ENCODE data around the gene UMAD1.

Gene UMAD1

GRCh38 chr7:7739204-7740036 lies 98.9 kb downstream of the UMAD1 start:
- H4K20me1 ChIP-seq (ENCODE audit: insufficient read depth, low read length), result no peaks in the 10 kb centered on the region
- H2AFZ ChIP-seq (ENCODE audit: low read depth, low read length), result no peak overlapping the region
- no peak overlapping the region for H3K9ac ChIP-seq (ENCODE audit: low read depth, low read length)
- TF ChIP-seq CTCF (IDR thresholded peaks at IDR 0.05; ENCODE audit: borderline replicate concordance, extremely low read depth, low read length, poor library complexity, severe bottlenecking) (no peak), EZH2 (IDR thresholded peaks at IDR 0.05; ENCODE audit: borderline replicate concordance, low read depth, low read length, severe bottlenecking) (no peak)
- no peak overlapping the region for H3K4me3 ChIP-seq (ENCODE audit: low read depth in 1 of 2, low read length in 2 of 2)
- no peaks in the 10 kb centered on the region for H3K36me3 ChIP-seq (ENCODE audit: insufficient read depth, low read length)
- DNase-seq (no peak), ATAC-seq (ENCODE audit: insufficient read depth, low read depth) (0 out of 3 replicates have a peak, but pooled peaks have one; percentile 29)
- H3K9me3 ChIP-seq (ENCODE audit: insufficient read depth, low read length, severe bottlenecking), result no peaks in the 10 kb centered on the region
- no peak overlapping the region for H3K27ac ChIP-seq (ENCODE audit: low read length)
- peaks cover 14% of the 10 kb centered on the region; the same call in 1 of the 2 replicates for H3K4me1 ChIP-seq (ENCODE audit: insufficient read depth, low read length)
- H3K4me2 ChIP-seq (ENCODE audit: insufficient read depth, low read length), result no peak overlapping the region
- no peaks in the 10 kb centered on the region for H3K79me2 ChIP-seq (ENCODE audit: insufficient read depth, low read length)
- no peaks in the 10 kb centered on the region for H3K27me3 ChIP-seq (ENCODE audit: insufficient read depth, low read length, poor library complexity)

GRCh38 chr7:7740037-7740355 lies 99.4 kb downstream of the UMAD1 start:
- H3K27me3 ChIP-seq (ENCODE audit: insufficient read depth, low read length, poor library complexity), result no peaks in the 10 kb centered on the region
- H3K36me3 ChIP-seq (ENCODE audit: insufficient read depth, low read length), result no peaks in the 10 kb centered on the region
- ATAC-seq (ENCODE audit: insufficient read depth, low read depth) (no peak), DNase-seq (no peak)
- H4K20me1 ChIP-seq (ENCODE audit: insufficient read depth, low read length), result no peaks in the 10 kb centered on the region
- no peak overlapping the region for H2AFZ ChIP-seq (ENCODE audit: low read depth, low read length)
- H3K4me1 ChIP-seq (ENCODE audit: insufficient read depth, low read length), result peaks cover 14% of the 10 kb centered on the region; the same call in 1 of the 2 replicates
- no peak for TF ChIP-seq EZH2 (IDR thresholded peaks at IDR 0.05; ENCODE audit: borderline replicate concordance, low read depth, low read length, severe bottlenecking)
- TF ChIP-seq CTCF (IDR thresholded peaks at IDR 0.05; ENCODE audit: borderline replicate concordance, extremely low read depth, low read length, poor library complexity, severe bottlenecking), result no peak
- H3K79me2 ChIP-seq (ENCODE audit: insufficient read depth, low read length), result no peaks in the 10 kb centered on the region
- H3K4me3 ChIP-seq (ENCODE audit: low read depth in 1 of 2, low read length in 2 of 2), result no peak overlapping the region
- no peak overlapping the region for H3K27ac ChIP-seq (ENCODE audit: low read length)
- no peak overlapping the region for H3K9ac ChIP-seq (ENCODE audit: low read depth, low read length)
- no peaks in the 10 kb centered on the region for H3K9me3 ChIP-seq (ENCODE audit: insufficient read depth, low read length, severe bottlenecking)
- no peak overlapping the region for H3K4me2 ChIP-seq (ENCODE audit: insufficient read depth, low read length)

GRCh38 chr7:7742223-7742622 lies 101.7 kb downstream of the UMAD1 start:
- no peaks in the 10 kb centered on the region for H3K36me3 ChIP-seq (ENCODE audit: insufficient read depth, low read length)
- H3K9ac ChIP-seq (ENCODE audit: low read depth, low read length), result no peak overlapping the region
- no peaks in the 10 kb centered on the region for H4K20me1 ChIP-seq (ENCODE audit: insufficient read depth, low read length)
- peaks cover 9% of the 10 kb centered on the region; the same call in 1 of the 2 replicates for H3K4me1 ChIP-seq (ENCODE audit: insufficient read depth, low read length)
- DNase-seq, result no peak
- TF ChIP-seq EZH2 (IDR thresholded peaks at IDR 0.05; ENCODE audit: borderline replicate concordance, low read depth, low read length, severe bottlenecking) (no peak), CTCF (IDR thresholded peaks at IDR 0.05; ENCODE audit: borderline replicate concordance, extremely low read depth, low read length, poor library complexity, severe bottlenecking) (peak; percentile 10)
- no peak overlapping the region for H3K27ac ChIP-seq (ENCODE audit: low read length)
- H3K27me3 ChIP-seq (ENCODE audit: insufficient read depth, low read length, poor library complexity), result no peaks in the 10 kb centered on the region
- H3K4me3 ChIP-seq (ENCODE audit: low read depth in 1 of 2, low read length in 2 of 2), result no peak overlapping the region
- no peak for ATAC-seq (ENCODE audit: insufficient read depth, low read depth)
- H3K4me2 ChIP-seq (ENCODE audit: insufficient read depth, low read length), result no peak overlapping the region
- H3K9me3 ChIP-seq (ENCODE audit: insufficient read depth, low read length, severe bottlenecking), result no peaks in the 10 kb centered on the region
- no peaks in the 10 kb centered on the region for H3K79me2 ChIP-seq (ENCODE audit: insufficient read depth, low read length)
- no peak overlapping the region for H2AFZ ChIP-seq (ENCODE audit: low read depth, low read length)

Measured in DND-41 (cell line).